ENCODE results near the gene GP1BB.
"Not testable (repeated sequence)": the region's sequence is repeated elsewhere in the genome, so short reads cannot be mapped to it uniquely, and the experiment has no call there.

The GP1BB gene

DNA sequence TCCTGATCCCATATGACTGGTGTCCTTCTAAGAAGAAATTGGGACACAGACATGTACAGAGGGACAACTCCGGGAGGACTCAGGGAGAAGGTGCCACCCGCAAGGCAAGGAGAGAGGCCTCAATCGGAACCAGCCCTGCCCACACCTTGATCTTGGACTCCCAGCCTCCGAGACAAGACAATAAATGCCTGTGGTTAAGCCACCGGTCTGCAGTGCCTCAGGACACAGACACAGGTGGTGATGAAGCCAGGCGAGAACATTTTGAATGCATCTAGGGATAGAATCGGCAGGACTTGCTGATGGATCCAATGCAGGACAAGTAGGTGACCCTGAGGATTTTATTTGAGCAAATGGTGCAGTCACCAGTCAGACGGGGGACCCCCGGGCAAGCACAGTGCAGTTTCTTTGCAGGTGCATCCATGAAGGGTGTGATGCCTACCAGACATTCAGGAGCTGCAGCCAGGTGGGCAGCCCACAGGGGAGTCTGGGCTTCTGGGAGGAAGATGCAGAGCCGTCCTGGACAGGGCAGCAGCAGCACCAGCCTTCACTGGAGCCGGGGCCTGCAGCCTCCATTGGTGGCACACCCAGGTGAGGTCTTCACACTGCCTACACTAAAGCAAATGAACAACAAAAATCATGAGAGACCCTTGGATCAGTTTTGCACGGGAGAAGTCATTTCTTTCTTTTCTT, 29.2 kb upstream of the GP1BB start:
- DNase-seq (ENCODE audit: low spot score) = no peak

DNA sequence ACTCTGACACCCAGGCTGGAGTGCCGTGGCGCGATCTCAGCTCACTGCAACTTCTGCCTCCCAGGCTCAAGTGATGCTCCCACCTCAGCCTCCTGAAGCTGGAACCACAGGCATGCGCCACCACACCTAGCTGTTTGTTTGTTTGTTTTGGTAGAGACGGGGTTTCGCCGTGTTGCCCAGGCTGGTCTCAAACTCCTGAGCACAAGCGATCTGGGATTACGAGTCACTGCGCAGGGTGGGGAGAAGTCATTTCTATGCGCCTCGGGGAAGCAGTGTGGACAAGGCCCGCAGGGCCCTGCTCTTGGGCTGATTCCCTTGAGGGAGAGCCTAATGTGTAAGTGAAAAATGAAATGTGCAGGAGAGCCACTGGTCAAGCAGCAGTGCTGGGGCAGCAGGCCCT, 28.6 kb upstream of the GP1BB start:
- no peak for DNase-seq (ENCODE audit: low spot score)

GRCh38 chr22:19696504-19697276, 26.6 kb upstream of the GP1BB start:
- DNase-seq (ENCODE audit: low spot score) = no peak

GRCh38 chr22:19697871-19698270, 25.5 kb upstream of the GP1BB start:
- not testable (repeated sequence) for DNase-seq (ENCODE audit: low spot score)

GRCh38 chr22:19700790-19701419, 22.4 kb upstream of the GP1BB start:
- DNase-seq (ENCODE audit: low spot score) = no peak

GRCh38 chr22:19701420-19702145, 21.8 kb upstream of the GP1BB start:
- no peak for DNase-seq (ENCODE audit: low spot score)

GRCh38 chr22:19703869-19704268, 19.5 kb upstream of the GP1BB start:
- no peak for DNase-seq (ENCODE audit: low spot score)

DNA sequence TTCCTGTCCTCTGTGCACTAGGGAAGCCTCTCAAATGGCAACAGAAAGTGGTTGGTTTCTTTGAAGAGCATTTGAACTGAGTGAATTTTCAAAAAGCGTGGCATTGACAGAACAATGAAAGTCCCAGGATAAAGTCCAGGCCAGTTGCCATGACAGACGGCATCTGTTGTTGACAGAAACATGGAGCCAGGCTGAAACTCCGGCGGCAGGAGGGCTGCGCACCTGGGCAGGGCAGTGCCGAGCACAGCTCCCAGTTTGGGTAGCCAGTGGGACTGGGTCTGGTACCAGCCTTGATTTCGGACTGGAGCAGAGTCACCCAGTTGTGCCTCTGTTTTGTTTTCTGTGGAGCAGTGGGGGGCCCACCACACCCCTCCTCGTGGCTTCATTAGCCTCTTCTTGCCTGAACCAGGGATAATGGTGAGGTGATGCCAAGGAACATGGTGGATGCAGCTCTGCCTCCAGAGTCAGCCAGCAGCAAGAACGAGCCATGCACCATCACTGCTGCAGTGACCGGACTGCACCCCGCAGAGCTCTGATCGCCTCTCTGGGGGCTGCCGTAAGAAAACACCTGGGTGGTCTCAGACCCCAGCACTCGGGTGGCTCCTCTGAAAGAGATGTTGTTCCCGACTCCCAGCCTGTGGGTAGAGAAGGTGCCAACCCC, 18.9 kb upstream of the GP1BB start:
- DNase-seq (ENCODE audit: low spot score) = no peak

GRCh38 chr22:19705181-19705934, 18.0 kb upstream of the GP1BB start:
- no peak for DNase-seq (ENCODE audit: low spot score)

- DNase-seq (ENCODE audit: low spot score) = no peak
Observed at GRCh38 chr22:19706661-19707151, 16.6 kb upstream of the GP1BB start.

DNA sequence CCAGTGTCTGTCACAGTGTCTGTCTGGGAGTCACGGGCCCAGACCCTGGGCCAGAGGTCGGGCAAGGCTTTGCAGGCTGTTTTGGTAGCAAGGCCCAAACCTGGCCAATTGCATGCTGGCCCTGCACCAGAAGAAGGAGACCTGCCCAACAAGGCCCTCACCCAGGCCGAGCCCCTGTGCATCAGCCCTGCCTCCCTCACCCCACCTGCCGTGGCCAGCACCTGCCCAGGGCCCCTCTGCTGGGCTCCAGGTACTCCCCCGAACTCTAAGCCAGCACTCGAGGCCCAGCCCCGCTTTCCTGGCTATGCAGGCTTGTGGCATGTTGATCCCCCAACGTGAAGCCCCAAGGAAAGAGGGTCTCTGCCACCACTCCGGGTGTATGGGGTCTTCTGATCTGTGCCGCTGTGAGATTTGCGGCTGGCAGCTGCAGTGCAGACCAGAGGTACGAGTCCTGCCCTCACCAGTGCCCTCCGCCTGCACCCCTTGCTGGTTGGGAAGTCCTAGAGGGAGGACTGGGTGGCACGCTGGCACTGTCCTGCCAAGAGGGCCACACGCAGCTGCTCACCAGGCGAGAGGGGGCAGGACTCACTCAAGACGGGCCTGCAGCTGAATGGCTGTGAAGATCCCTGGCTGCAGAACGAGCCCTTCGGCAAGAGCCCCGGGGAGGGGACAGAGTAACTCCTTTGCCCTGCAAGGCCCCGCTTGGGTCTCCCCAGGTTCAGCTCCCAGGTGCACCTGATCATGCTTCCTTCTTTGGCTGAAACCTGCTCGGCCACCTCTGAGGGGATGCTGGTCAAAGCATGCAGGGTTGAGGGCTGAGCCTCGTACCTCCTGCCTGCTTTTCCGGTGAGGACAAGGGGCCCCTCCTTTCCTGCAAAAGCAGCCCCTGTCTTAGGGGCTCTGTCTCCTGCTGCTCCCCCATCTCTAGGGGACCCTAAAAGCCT, 15.7 kb upstream of the GP1BB start:
- DNase-seq (ENCODE audit: low spot score) = no peak

GRCh38 chr22:19708321-19709011, 14.9 kb upstream of the GP1BB start:
- DNase-seq (ENCODE audit: low spot score) = no peak

DNA sequence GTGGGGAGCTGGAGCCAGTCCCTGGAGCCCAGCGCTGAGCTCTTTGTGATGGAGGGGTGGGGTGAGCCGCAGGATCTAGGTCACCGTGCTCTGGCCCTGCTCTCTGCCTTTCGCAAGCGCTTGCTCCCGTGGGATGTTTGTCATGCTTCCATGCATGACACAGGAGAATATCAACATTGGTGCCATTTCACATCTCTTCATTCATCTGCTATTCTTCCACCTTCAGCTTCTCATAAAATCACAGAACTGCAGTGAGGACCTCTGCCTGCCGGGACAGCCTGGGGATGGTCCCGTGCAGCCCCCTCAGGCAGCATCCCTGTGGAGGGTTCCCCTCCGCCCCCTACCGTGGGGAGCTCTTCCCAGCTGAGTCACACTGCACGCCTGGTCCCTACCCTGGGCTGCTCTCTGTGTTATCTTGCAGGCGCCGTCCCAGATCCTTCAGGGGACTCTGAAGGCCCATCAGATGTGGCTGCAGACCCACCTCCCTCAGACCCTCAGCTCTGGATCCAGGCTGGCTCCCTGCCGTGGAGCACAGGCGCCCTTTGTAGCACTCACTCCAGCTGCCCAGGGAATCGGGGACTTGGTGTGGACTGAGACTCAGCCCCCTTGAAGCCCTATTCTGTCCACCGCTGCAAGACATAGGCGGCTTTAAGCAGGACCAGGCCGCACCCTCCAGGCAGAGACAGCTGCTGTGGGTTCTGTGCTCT, 14.1 kb upstream of the GP1BB start:
- DNase-seq (ENCODE audit: low spot score) = no peak

DNA sequence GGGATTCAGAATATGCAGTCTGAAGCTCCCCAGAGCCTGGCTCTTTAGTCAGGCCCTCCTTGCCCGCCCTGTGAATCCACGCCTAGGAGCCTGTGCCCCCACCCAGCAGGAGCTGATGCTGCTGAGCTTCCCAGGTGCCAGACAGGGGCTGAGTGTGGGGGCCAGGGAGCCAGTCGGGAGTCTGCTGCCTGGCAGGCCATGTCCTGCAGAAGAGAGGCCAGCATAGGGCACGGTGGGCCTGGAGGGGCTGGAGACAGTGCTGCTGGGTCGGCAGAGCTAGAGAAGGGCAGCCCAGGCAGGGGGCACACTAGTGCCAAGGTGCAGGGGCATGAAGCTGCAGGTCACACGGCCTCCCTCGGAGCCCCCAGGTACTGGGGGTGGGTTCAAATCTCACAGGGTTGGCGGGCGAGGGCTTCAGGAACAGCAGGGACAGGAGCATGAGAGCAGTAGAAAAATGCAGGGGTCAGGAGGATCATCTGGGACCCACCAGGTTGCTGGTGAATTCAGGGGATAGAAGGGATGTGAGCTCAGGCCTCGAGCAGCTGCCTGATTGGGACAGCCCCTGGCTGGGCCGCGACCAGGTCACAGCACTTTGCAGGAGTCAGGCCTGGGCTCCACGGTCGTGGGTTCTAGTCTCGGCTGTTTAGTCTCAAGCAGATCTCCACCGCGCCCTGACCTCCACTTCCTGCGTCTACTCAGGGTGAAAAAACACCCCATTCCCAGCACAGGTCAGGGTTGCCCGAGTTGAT, 13.1 kb upstream of the GP1BB start:
- no peak for DNase-seq (ENCODE audit: low spot score)

DNA sequence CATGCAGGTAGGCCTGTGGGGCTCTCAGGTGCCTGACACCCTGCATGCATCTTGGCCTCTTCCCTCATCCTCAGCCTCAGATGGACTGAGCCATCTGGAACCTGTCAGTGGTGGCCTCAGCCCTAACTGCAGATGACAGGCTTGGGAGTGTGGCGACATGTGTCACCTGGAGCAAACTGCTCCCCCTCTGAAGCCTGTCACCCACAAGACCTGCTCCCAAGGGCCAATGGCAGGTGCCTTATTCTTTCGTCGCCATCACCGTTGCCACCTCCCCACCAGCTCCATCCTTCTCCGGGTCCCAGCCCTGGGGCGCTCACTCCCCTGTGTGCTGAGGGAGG, 12.6 kb upstream of the GP1BB start:
- no peak for DNase-seq (ENCODE audit: low spot score)

DNA sequence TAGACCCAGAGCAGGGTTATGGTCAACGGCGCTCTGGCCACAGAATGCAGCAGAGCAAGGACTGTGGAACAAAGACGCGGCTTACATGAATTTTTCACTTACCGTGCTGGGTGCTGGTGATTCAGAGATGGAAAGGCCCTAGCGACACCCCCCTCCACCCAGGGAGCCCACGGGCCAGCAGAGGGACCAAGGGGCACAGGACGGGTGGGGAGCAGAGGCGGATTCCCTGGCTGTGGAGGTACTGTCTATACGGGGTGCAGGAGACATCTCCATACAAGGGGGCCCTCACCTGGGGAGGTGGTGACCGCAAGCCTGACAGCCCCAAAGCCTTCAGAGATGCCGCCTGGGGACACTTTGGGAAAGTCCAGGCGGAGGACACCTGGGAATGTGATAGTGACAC, 10.1 kb upstream of the GP1BB start:
- DNase-seq (ENCODE audit: low spot score) = no peak

DNA sequence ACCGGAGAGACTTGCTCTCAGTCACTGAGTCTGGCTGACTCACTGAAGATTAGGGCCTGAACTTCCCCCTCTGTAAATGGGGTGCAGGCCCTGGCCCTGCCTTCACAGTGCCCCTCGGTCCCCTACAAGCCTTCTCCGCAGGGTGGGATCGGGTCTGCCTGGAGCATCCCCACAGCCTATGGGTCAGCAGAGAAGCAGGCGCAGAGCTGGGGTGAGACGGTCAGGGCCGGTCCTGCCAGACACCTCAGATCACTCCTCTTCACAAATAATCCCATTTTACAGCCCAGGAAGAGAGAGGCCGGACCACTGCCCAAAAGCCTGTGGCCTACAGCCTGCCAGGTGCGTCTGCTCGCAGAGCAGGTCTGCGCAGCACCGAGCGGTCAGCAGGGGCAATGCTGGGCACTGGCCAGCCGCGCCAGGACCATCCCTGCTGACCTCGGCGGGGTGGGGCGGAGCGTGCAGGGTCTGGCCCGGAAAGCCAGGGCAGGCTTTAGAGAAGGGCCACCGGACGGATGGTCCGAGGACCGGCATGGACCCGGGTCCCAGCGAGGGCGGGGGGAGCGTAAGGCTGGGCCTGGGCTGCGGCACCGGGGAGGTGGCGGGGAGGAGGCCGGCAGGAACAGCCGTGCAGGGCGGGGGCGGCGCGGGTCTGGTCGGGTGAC, 9.6 kb upstream of the GP1BB start:
- DNase-seq (ENCODE audit: low spot score) = no peak
